ENCODE measurements around the gene FRMD3.

The FRMD3 gene

DNA sequence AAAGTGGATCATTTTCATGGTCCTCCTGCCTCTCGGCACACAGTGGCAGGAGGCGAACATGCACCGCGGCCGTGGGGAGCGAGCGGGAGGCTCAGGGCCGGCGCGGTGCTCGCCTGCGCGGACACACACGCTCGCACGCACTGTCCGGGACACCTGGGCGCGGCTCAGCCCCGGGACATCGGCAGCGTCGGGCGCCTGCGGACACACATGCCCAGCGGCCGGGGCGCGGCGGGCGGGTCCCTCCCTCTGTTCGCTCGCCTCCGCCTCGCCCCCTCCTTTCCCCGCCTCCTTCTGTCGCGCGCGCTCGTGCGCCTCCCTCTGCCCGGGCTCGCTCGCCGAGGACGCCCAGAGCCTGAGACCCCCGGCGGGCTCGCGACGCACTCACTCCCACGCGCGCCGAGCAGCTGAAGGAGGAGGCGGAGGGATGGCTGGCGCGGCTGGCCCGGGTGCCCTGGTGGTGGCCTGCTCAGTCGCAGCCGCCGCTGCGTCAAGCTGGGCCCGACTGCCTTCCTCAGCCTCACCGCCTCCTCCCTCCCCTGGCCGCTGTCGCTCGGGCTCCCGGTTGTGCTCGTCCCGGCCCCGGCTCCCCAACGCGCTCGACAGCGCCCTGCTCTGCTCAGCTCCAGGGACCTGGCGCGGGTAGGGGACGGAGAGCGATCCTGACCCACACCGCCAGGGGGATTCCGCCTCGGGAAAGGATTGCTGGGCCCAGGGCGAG lies at the start of gene FRMD3:
FRMD3 (minus strand) TSS at position 230 of the 718 bp plus-strand sequence; CDS start at position 60, 170 bp downstream.
- 0 out of 2 replicates have a peak, but pooled peaks have one; percentile 8 for TF ChIP-seq YY1 (IDR thresholded peaks at IDR 0.05; ENCODE audit: low read depth)
- peak; percentile 20; the same call in 1 of the 2 replicates for TF ChIP-seq NFIC (IDR thresholded peaks at IDR 0.05)
- TF ChIP-seq ZBTB7A (IDR thresholded peaks at IDR 0.05; ENCODE audit: low read depth) = peak; percentile 92
- peak; percentile 50 for TF ChIP-seq RAD21 (IDR thresholded peaks at IDR 0.05; ENCODE audit: low read depth)
- no peak for TF ChIP-seq CEBPB (IDR thresholded peaks at IDR 0.05)
- TF ChIP-seq TEAD4 (IDR thresholded peaks at IDR 0.05) = no peak; the same call in 1 of the 2 replicates
- TF ChIP-seq EGR1 (IDR thresholded peaks at IDR 0.05) = peak; percentile 54; the same call in 1 of the 2 replicates
- TF ChIP-seq USF1 (IDR thresholded peaks at IDR 0.05) = no peak
- TF ChIP-seq, protein P1, sequence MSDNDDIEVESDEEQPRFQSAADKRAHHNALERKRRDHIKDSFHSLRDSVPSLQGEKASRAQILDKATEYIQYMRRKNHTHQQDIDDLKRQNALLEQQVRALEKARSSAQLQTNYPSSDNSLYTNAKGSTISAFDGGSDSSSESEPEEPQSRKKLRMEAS (IDR thresholded peaks at IDR 0.05) = peak; percentile 83
- peak; percentile 39; the same call in 1 of the 2 replicates for TF ChIP-seq TCF12 (IDR thresholded peaks at IDR 0.05; ENCODE audit: low read depth)
- no peak for TF ChIP-seq CREB1 (IDR thresholded peaks at IDR 0.05; ENCODE audit: low read depth)
- TF ChIP-seq, protein P2, sequence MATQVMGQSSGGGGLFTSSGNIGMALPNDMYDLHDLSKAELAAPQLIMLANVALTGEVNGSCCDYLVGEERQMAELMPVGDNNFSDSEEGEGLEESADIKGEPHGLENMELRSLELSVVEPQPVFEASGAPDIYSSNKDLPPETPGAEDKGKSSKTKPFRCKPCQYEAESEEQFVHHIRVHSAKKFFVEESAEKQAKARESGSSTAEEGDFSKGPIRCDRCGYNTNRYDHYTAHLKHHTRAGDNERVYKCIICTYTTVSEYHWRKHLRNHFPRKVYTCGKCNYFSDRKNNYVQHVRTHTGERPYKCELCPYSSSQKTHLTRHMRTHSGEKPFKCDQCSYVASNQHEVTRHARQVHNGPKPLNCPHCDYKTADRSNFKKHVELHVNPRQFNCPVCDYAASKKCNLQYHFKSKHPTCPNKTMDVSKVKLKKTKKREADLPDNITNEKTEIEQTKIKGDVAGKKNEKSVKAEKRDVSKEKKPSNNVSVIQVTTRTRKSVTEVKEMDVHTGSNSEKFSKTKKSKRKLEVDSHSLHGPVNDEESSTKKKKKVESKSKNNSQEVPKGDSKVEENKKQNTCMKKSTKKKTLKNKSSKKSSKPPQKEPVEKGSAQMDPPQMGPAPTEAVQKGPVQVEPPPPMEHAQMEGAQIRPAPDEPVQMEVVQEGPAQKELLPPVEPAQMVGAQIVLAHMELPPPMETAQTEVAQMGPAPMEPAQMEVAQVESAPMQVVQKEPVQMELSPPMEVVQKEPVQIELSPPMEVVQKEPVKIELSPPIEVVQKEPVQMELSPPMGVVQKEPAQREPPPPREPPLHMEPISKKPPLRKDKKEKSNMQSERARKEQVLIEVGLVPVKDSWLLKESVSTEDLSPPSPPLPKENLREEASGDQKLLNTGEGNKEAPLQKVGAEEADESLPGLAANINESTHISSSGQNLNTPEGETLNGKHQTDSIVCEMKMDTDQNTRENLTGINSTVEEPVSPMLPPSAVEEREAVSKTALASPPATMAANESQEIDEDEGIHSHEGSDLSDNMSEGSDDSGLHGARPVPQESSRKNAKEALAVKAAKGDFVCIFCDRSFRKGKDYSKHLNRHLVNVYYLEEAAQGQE (IDR thresholded peaks at IDR 0.05; ENCODE audit: low read depth) = no peak
- TF ChIP-seq EP300 (IDR thresholded peaks at IDR 0.05; ENCODE audit: borderline replicate concordance) = no peak
- TF ChIP-seq TAF1 (IDR thresholded peaks at IDR 0.05; ENCODE audit: low read depth) = peak; percentile 44
- no peak for TF ChIP-seq FOXM1 (IDR thresholded peaks at IDR 0.05; ENCODE audit: borderline replicate concordance, low read depth)

GRCh38 chr9:83584995-83585394 lies 46.8 kb upstream of the FRMD3 start:
- TF ChIP-seq NFIC (IDR thresholded peaks at IDR 0.05) (no peak), USF1 (IDR thresholded peaks at IDR 0.05) (no peak), TAF1 (IDR thresholded peaks at IDR 0.05; ENCODE audit: low read depth) (no peak), RAD21 (IDR thresholded peaks at IDR 0.05; ENCODE audit: low read depth) (no peak), EGR1 (IDR thresholded peaks at IDR 0.05) (no peak), YY1 (IDR thresholded peaks at IDR 0.05; ENCODE audit: low read depth) (no peak), FOXM1 (IDR thresholded peaks at IDR 0.05; ENCODE audit: borderline replicate concordance, low read depth) (no peak), ZBTB7A (IDR thresholded peaks at IDR 0.05; ENCODE audit: low read depth) (no peak), TCF12 (IDR thresholded peaks at IDR 0.05; ENCODE audit: low read depth) (no peak)
- TF ChIP-seq, protein P2 (IDR thresholded peaks at IDR 0.05; ENCODE audit: low read depth) = no peak
- TF ChIP-seq, protein P1 (IDR thresholded peaks at IDR 0.05) = no peak

GRCh38 chr9:83583151-83584014 lies 45.2 kb upstream of the FRMD3 start:
- TF ChIP-seq CREB1 (IDR thresholded peaks at IDR 0.05; ENCODE audit: low read depth) (no peak), RAD21 (IDR thresholded peaks at IDR 0.05; ENCODE audit: low read depth) (peak; percentile 42; the same call in 1 of the 2 replicates), EGR1 (IDR thresholded peaks at IDR 0.05) (no peak), TEAD4 (IDR thresholded peaks at IDR 0.05) (peak; percentile 95), ZBTB7A (IDR thresholded peaks at IDR 0.05; ENCODE audit: low read depth) (no peak)

GRCh38 chr9:83582029-83582428 lies 43.8 kb upstream of the FRMD3 start:
- no peak for TF ChIP-seq EP300 (IDR thresholded peaks at IDR 0.05; ENCODE audit: borderline replicate concordance)
- no peak for TF ChIP-seq RAD21 (IDR thresholded peaks at IDR 0.05; ENCODE audit: low read depth)
- no peak for TF ChIP-seq YY1 (IDR thresholded peaks at IDR 0.05; ENCODE audit: low read depth)
- no peak for TF ChIP-seq NFIC (IDR thresholded peaks at IDR 0.05)
- no peak for TF ChIP-seq CREB1 (IDR thresholded peaks at IDR 0.05; ENCODE audit: low read depth)
- TF ChIP-seq, protein P2 (IDR thresholded peaks at IDR 0.05; ENCODE audit: low read depth) = no peak
- TF ChIP-seq, protein P1 (IDR thresholded peaks at IDR 0.05) = no peak
- no peak for TF ChIP-seq TCF12 (IDR thresholded peaks at IDR 0.05; ENCODE audit: low read depth)
- no peak for TF ChIP-seq USF1 (IDR thresholded peaks at IDR 0.05)
- TF ChIP-seq TEAD4 (IDR thresholded peaks at IDR 0.05) = no peak
- no peak for TF ChIP-seq ZBTB7A (IDR thresholded peaks at IDR 0.05; ENCODE audit: low read depth)
- TF ChIP-seq TAF1 (IDR thresholded peaks at IDR 0.05; ENCODE audit: low read depth) = no peak
- TF ChIP-seq FOXM1 (IDR thresholded peaks at IDR 0.05; ENCODE audit: borderline replicate concordance, low read depth) = no peak
- TF ChIP-seq CEBPB (IDR thresholded peaks at IDR 0.05) = no peak
- TF ChIP-seq EGR1 (IDR thresholded peaks at IDR 0.05) = no peak
